ENCODE data around the gene CCNF.

Gene CCNF

GRCh38 chr16:2483939-2484897 lies 55.0 kb downstream of the CCNF start:
- Histone ChIP-seq H3K9me3 (ENCODE audit: control insufficient read depth in 1 of 2, low read length in 2 of 2) (no peaks in the 10 kb centered on the region), H3K36me3 (ENCODE audit: control insufficient read depth in 1 of 2, insufficient read depth in 2 of 2, low read length in 2 of 2) (no peaks in the 10 kb centered on the region), H3K4me3 (ENCODE audit: low read depth in 1 of 2, low read length in 2 of 2) (no peak overlapping the region), H3K4me1 (ENCODE audit: control insufficient read depth in 1 of 2, insufficient read depth in 2 of 2, low read length in 2 of 2) (peaks cover 6 to 15% of the 10 kb centered on the region in 2 donors), H3K27me3 (ENCODE audit: low read depth, low read length) (no peaks in the 10 kb centered on the region), H3K27ac (ENCODE audit: low read length) (no peak overlapping the region)

- H3K27me3 ChIP-seq (ENCODE audit: low read depth, low read length): no peaks in the 10 kb centered on the region
- H3K4me3 ChIP-seq (ENCODE audit: low read depth in 1 of 2, low read length in 2 of 2): no peak overlapping the region
- no peak overlapping the region for H3K27ac ChIP-seq (ENCODE audit: low read length)
- peaks cover 6 to 15% of the 10 kb centered on the region in 2 donors for H3K4me1 ChIP-seq (ENCODE audit: control insufficient read depth in 1 of 2, insufficient read depth in 2 of 2, low read length in 2 of 2)
- H3K36me3 ChIP-seq (ENCODE audit: control insufficient read depth in 1 of 2, insufficient read depth in 2 of 2, low read length in 2 of 2): peaks cover 0 to 5% of the 10 kb centered on the region in 2 donors
- no peaks in the 10 kb centered on the region for H3K9me3 ChIP-seq (ENCODE audit: control insufficient read depth in 1 of 2, low read length in 2 of 2)
These were observed 55.8 kb downstream of the CCNF start for GRCh38 chr16:2484898-2485508.

DNA sequence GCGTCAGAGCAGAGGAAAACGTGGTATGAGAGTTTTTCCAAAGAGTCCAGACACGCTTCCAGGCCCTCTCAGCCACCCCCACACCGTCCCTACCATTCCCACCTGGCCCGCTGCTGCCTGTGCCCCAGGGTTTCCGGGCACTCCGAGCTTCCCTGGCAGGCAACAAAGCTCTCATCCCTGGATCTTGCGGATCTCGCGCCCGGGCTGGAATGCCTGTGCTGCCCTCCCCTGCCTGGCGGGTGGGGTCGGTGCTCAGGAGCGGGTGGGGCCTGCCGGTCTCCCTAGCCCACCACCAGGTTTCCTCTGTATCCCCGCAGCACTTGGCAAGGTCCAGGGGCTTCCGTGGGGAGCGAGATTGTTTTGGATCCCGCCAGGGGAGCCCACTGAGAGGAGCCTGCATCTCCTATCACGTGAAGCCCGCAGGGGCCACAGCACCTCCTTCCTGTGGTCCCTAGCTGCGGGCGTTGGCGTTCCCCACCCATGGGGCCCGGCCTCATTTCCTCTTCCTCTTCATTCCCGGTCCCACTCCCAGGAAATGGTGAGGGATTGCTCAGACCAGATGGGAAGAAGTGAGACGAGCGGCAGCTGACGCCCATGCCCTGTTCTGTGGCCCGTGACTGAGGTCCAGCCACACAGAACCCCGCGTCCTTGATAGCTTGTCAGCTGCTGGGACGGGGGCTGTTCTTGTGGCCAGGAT lies 56.7 kb downstream of the CCNF start:
- H3K27ac ChIP-seq (ENCODE audit: low read length): no peak overlapping the region
- H3K9me3 ChIP-seq (ENCODE audit: control insufficient read depth in 1 of 2, low read length in 2 of 2): no peaks in the 10 kb centered on the region

DNA sequence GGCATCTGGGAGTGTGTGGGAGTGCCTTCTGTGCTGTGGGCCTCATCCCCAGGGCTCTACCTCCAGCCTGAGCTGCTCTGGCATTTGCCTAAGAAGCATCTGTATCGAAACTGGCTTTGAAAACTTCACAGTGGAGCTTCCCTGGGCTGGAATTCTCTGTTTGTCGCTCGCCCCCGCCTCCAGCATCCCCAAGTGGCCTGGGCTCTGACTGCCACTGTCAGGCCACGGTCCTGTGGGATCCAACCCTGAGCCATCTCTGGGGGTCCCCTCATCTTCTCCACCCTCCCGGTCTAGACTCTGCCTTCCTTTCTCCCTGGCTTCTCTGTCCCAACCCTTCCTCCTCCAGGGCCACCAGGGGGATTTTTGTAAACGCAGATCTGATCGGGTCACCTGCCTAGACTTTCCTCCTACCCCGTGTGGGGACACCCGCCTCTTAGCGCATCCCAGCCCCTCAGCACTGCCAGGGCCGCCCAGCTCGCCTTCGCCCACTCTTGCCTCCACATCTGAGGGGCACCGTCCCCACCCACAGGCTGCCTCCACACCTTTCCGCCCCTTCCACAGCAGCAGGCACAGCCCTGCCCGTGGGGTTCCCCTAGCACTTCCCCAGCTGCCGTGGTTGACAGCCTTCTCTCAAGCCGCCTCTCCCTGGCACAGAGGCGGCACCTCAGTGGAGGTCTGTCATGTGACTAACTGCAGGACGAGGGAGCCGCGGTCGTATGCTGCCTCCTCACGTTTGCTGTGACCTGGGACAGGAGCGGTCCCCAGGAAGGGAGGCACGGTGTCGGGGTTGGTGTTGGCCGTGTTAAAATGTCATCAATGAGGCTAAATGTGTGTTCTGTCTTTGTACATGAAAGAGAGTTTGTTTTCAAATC lies 57.6 kb downstream of the CCNF start:
- Histone ChIP-seq H3K27me3 (ENCODE audit: low read depth, low read length) (no peaks in the 10 kb centered on the region), H3K36me3 (ENCODE audit: control insufficient read depth in 1 of 2, insufficient read depth in 2 of 2, low read length in 2 of 2) (peaks cover 0 to 12% of the 10 kb centered on the region in 2 donors), H3K27ac (ENCODE audit: low read length) (no peak overlapping the region), H3K4me3 (ENCODE audit: low read depth in 1 of 2, low read length in 2 of 2) (no peak overlapping the region), H3K9me3 (ENCODE audit: control insufficient read depth in 1 of 2, low read length in 2 of 2) (no peaks in the 10 kb centered on the region), H3K4me1 (ENCODE audit: control insufficient read depth in 1 of 2, insufficient read depth in 2 of 2, low read length in 2 of 2) (peaks cover 6 to 15% of the 10 kb centered on the region in 2 donors)

More for the DNA sequence above, 56.7 kb downstream of the CCNF start:
- no peaks in the 10 kb centered on the region for H3K27me3 ChIP-seq (ENCODE audit: low read depth, low read length)
- peaks cover 6 to 15% of the 10 kb centered on the region in 2 donors for H3K4me1 ChIP-seq (ENCODE audit: control insufficient read depth in 1 of 2, insufficient read depth in 2 of 2, low read length in 2 of 2)
- H3K4me3 ChIP-seq (ENCODE audit: low read depth in 1 of 2, low read length in 2 of 2): no peak overlapping the region
- peaks cover 0 to 12% of the 10 kb centered on the region in 2 donors for H3K36me3 ChIP-seq (ENCODE audit: control insufficient read depth in 1 of 2, insufficient read depth in 2 of 2, low read length in 2 of 2)

DNA sequence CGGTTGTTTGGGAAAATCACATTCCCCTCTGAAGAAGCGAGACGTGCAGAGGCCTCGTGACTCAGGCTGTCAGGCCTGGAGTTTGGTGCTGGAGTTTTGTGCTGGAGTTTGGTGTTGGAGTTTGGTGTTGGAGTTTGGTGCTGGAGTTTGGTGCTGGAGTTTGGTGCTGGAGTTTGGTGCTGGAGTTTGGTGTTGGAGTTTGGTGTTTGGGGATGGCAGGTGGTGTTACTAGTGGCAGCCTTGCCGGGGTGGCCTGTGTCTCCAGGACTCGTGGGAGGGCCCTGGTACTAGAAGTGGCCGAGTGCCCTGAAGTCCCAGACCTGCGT lies 58.2 kb downstream of the CCNF start:
- Histone ChIP-seq H3K4me1 (ENCODE audit: control insufficient read depth in 1 of 2, insufficient read depth in 2 of 2, low read length in 2 of 2) (peaks cover 4 to 11% of the 10 kb centered on the region in 2 donors), H3K9me3 (ENCODE audit: control insufficient read depth in 1 of 2, low read length in 2 of 2) (no peaks in the 10 kb centered on the region), H3K4me3 (ENCODE audit: low read depth in 1 of 2, low read length in 2 of 2) (no peak overlapping the region), H3K27me3 (ENCODE audit: low read depth, low read length) (no peaks in the 10 kb centered on the region), H3K36me3 (ENCODE audit: control insufficient read depth in 1 of 2, insufficient read depth in 2 of 2, low read length in 2 of 2) (peaks cover 0 to 12% of the 10 kb centered on the region in 2 donors), H3K27ac (ENCODE audit: low read length) (no peak overlapping the region)

DNA sequence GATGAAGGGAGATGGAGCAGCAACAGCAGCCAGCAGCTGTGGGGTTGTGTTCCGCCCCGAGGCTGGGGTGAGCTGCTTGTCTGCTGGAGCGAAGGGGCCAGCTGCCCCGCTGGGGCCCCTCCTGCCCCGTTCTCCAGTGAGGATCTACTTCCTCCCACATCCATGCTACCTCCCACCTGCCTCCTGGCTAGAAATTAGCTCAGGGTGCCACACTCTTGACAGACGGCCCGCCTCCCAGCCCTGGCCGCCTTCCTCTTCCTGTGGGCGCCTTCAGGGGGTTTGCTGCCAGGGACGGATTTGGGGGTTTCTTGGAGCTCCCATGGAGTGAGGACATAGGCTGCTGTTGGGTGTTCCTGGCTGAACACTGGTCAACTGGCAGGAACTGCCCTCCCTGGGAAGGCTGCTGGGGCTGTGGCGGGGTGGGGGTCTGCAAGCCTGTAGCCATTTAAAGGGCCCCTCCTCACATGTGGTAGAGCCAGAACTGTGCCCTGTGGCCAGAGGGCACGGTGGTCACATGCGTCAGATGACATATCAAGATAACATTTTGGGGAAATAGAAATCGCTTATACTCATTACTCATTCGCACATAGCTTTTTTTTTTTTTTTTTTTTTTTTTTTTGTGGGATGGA lies 58.8 kb downstream of the CCNF start:
- peaks cover 4 to 6% of the 10 kb centered on the region in 2 donors for H3K4me1 ChIP-seq (ENCODE audit: control insufficient read depth in 1 of 2, insufficient read depth in 2 of 2, low read length in 2 of 2)
- H3K36me3 ChIP-seq (ENCODE audit: control insufficient read depth in 1 of 2, insufficient read depth in 2 of 2, low read length in 2 of 2): peaks cover 0 to 12% of the 10 kb centered on the region in 2 donors
- H3K4me3 ChIP-seq (ENCODE audit: low read depth in 1 of 2, low read length in 2 of 2): no peak overlapping the region
- H3K27ac ChIP-seq (ENCODE audit: low read length): no peak overlapping the region
- no peaks in the 10 kb centered on the region for H3K9me3 ChIP-seq (ENCODE audit: control insufficient read depth in 1 of 2, low read length in 2 of 2)
- H3K27me3 ChIP-seq (ENCODE audit: low read depth, low read length): no peaks in the 10 kb centered on the region

DNA sequence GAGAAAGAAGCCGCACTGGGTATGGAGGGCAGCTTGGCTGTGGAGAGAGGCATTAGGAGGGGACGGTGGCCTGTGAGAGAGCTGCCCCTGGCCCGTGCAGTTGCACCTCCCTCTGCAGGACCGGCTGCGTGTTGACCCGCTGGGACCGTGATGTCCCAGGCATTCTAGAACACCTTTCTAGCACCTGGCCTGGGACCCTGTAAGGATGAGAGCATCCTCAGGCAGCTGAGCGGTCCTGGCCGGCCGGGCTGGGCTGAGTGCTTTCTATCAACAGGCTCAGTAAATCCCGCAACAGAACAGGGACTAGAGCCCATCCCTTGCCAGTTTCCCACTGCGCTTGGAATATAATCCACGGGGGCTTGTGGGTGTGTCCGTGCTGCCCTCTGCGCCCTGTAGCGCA lies 60.3 kb downstream of the CCNF start:
- no peak overlapping the region for H3K27ac ChIP-seq (ENCODE audit: low read length)
- H3K4me3 ChIP-seq (ENCODE audit: low read depth in 1 of 2, low read length in 2 of 2): no peak overlapping the region
- no peaks in the 10 kb centered on the region for H3K27me3 ChIP-seq (ENCODE audit: low read depth, low read length)
- peaks cover 0 to 12% of the 10 kb centered on the region in 2 donors for H3K36me3 ChIP-seq (ENCODE audit: control insufficient read depth in 1 of 2, insufficient read depth in 2 of 2, low read length in 2 of 2)
- no peaks in the 10 kb centered on the region for H3K9me3 ChIP-seq (ENCODE audit: control insufficient read depth in 1 of 2, low read length in 2 of 2)
- no peaks in the 10 kb centered on the region for H3K4me1 ChIP-seq (ENCODE audit: control insufficient read depth in 1 of 2, insufficient read depth in 2 of 2, low read length in 2 of 2)

GRCh38 chr16:2490190-2491105 lies 61.2 kb downstream of the CCNF start:
- Histone ChIP-seq H3K27me3 (ENCODE audit: low read depth, low read length) (no peaks in the 10 kb centered on the region), H3K4me1 (ENCODE audit: control insufficient read depth in 1 of 2, insufficient read depth in 2 of 2, low read length in 2 of 2) (no peaks in the 10 kb centered on the region), H3K36me3 (ENCODE audit: control insufficient read depth in 1 of 2, insufficient read depth in 2 of 2, low read length in 2 of 2) (peaks cover 0 to 12% of the 10 kb centered on the region in 2 donors), H3K4me3 (ENCODE audit: low read depth in 1 of 2, low read length in 2 of 2) (no peak overlapping the region), H3K27ac (ENCODE audit: low read length) (no peak overlapping the region), H3K9me3 (ENCODE audit: control insufficient read depth in 1 of 2, low read length in 2 of 2) (no peaks in the 10 kb centered on the region)

GRCh38 chr16:2492292-2492691 lies 63.0 kb downstream of the CCNF start:
- no peak overlapping the region for H3K27ac ChIP-seq (ENCODE audit: low read length)
- no peak overlapping the region for H3K4me3 ChIP-seq (ENCODE audit: low read depth in 1 of 2, low read length in 2 of 2)
- peaks cover 3 to 26% of the 10 kb centered on the region in 2 donors for H3K36me3 ChIP-seq (ENCODE audit: control insufficient read depth in 1 of 2, insufficient read depth in 2 of 2, low read length in 2 of 2)
- peaks cover 0 to 8% of the 10 kb centered on the region in 2 donors for H3K4me1 ChIP-seq (ENCODE audit: control insufficient read depth in 1 of 2, insufficient read depth in 2 of 2, low read length in 2 of 2)
- H3K9me3 ChIP-seq (ENCODE audit: control insufficient read depth in 1 of 2, low read length in 2 of 2): no peaks in the 10 kb centered on the region
- H3K27me3 ChIP-seq (ENCODE audit: low read depth, low read length): no peaks in the 10 kb centered on the region

DNA sequence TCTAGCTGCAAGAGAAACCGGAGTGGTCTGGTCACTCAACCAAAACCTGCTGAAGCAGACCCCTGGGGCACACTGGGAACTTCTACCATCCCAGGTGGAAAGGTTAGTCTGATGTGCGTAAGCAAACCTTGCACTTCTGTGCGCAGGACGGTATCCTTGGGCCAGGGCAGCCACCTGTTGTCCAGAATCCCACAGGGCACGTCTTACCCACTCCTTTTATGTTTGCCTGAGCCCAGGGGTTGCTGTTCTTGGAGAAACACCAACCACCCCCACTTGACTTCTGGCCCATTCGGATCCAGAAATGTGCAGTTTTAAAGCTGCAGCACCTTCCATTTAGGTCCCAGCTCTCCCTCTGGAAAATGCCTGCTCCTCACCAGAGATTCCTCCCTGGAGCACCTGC lies 64.4 kb downstream of the CCNF start:
- Histone ChIP-seq H3K27ac (ENCODE audit: low read length) (no peak overlapping the region), H3K4me3 (ENCODE audit: low read depth in 1 of 2, low read length in 2 of 2) (no peak overlapping the region), H3K4me1 (ENCODE audit: control insufficient read depth in 1 of 2, insufficient read depth in 2 of 2, low read length in 2 of 2) (peaks cover 0 to 21% of the 10 kb centered on the region in 2 donors), H3K9me3 (ENCODE audit: control insufficient read depth in 1 of 2, low read length in 2 of 2) (no peaks in the 10 kb centered on the region), H3K27me3 (ENCODE audit: low read depth, low read length) (no peaks in the 10 kb centered on the region), H3K36me3 (ENCODE audit: control insufficient read depth in 1 of 2, insufficient read depth in 2 of 2, low read length in 2 of 2) (peaks cover 3 to 34% of the 10 kb centered on the region in 2 donors)
